ENCODE data around the gene SMYD3. TPM values are rescaled to one million over a fixed set of nuclear protein-coding genes. Genes with fewer than 3 reads are reported as not detected.

SMYD3 gene
- polyA plus RNA-seq, 2 of the 4 experiments (the other 2 are of a cell fraction): 18.2 to 35.2 TPM

DNA sequence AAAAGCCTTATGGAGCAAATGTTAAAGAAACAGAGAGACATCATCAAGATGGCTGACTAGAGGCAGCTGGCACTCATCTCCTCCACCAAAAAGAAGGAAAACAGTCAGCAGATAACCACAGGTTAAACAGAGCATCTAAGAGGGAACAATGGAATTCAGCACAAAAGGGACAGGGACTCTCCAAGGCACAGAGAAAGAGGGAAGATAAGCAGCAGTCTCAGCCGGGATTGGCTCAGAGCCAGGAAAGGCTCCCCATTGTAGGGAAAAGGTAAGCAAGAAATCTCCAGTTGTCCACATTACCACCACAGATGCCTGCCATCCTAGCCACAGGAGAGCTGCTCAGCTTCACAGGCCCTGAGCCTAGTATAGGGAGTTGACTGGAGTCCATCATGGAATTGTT lies 605.5 kb downstream of the SMYD3 start:
- Histone ChIP-seq H3K4me2 (no peak overlapping the region), H3K9me3 (no peaks in the 10 kb centered on the region), H3K4me1 (no peaks in the 10 kb centered on the region), H3K4me3 (no peak overlapping the region), H3K27ac (no peak overlapping the region)
- DNase-seq (ENCODE audit: low read depth in 1 of 2, low spot score in 1 of 2) (no peak), ATAC-seq (no peak), FAIRE-seq (no peak)
- CTCF ChIA-PET: no interaction called here
- TF ChIP-seq EHF (CRISPR knock-in tag; IDR thresholded peaks at IDR 0.05) (no peak), MAFK (IDR thresholded peaks at IDR 0.05; ENCODE audit: partially characterized antibody) (no peak), JUNB (IDR thresholded peaks at IDR 0.05) (no peak), ZSCAN20 (CRISPR knock-in tag; IDR thresholded peaks at IDR 0.05) (no peak), HDAC2 (IDR thresholded peaks at IDR 0.05) (no peak)
- TF ChIP-seq, protein P1, sequence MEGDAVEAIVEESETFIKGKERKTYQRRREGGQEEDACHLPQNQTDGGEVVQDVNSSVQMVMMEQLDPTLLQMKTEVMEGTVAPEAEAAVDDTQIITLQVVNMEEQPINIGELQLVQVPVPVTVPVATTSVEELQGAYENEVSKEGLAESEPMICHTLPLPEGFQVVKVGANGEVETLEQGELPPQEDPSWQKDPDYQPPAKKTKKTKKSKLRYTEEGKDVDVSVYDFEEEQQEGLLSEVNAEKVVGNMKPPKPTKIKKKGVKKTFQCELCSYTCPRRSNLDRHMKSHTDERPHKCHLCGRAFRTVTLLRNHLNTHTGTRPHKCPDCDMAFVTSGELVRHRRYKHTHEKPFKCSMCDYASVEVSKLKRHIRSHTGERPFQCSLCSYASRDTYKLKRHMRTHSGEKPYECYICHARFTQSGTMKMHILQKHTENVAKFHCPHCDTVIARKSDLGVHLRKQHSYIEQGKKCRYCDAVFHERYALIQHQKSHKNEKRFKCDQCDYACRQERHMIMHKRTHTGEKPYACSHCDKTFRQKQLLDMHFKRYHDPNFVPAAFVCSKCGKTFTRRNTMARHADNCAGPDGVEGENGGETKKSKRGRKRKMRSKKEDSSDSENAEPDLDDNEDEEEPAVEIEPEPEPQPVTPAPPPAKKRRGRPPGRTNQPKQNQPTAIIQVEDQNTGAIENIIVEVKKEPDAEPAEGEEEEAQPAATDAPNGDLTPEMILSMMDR (IDR thresholded peaks at IDR 0.05): no peak
- 90% methylated on average over 1 of the region's 1 CpG for WGBS (ENCODE audit: missing lambda C conversion rate)
- POLR2A ChIA-PET: no interaction called here

DNA sequence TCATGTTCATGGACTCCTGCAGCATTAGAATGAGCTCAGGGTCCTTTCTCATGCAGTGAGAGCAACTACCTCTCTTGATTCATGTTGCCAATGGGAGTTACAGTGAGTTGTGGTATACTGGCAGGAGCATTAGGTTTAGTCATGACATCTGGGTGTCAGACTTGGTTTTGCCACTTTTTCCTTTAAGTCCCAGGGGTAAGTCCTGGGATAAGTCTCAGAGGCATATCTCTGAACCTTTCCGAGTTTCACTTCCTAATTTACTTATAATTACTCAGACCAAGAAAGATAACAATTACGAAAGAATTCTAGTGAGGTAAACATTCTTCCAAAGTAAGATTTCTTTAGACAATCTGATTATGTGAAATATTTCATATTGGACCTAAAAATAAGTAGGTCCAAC lies 606.0 kb downstream of the SMYD3 start:
- DNase-seq (ENCODE audit: low read depth in 1 of 2, low spot score in 1 of 2) (no peak), ATAC-seq (no peak), FAIRE-seq (no peak)
- 92% methylated on average over 2 of the region's 2 CpGs for WGBS (ENCODE audit: missing lambda C conversion rate)
- TF ChIP-seq ZNF302 (CRISPR knock-in tag; IDR thresholded peaks at IDR 0.05): no peak
- TF ChIP-seq, protein P2, sequence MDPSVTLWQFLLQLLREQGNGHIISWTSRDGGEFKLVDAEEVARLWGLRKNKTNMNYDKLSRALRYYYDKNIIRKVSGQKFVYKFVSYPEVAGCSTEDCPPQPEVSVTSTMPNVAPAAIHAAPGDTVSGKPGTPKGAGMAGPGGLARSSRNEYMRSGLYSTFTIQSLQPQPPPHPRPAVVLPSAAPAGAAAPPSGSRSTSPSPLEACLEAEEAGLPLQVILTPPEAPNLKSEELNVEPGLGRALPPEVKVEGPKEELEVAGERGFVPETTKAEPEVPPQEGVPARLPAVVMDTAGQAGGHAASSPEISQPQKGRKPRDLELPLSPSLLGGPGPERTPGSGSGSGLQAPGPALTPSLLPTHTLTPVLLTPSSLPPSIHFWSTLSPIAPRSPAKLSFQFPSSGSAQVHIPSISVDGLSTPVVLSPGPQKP (IDR thresholded peaks at IDR 0.05; ENCODE audit: low read depth, low read length): no peak
- Histone ChIP-seq H3K4me1 (no peaks in the 10 kb centered on the region), H3K4me2 (no peak overlapping the region), H3K27ac (no peak overlapping the region), H3K4me3 (no peak overlapping the region), H3K9me3 (no peaks in the 10 kb centered on the region)
- ChIA-PET POLR2A (no interaction called here), CTCF (no interaction called here)

DNA sequence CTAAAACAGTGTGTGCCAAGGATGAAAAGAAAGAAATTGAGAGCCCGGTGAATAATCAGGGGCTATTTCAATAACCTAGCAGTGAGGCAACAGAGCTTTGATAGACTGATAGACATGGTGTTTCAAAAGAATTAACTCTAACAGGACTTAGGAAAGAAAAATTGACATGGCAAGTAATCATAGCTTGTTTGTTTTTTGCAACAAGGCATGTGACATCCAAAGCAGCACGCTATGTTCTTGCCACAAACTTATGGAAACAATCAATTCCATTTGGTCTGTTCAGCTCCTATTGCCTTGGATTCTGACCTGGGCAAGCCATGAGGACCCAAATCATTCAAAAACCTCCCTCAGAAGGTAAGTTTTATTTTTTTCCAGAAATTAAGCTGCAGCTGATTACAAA lies 608.5 kb downstream of the SMYD3 start:
- WGBS (ENCODE audit: missing lambda C conversion rate): 90% methylated on average over 2 of the region's 2 CpGs
- POLR2A ChIA-PET: no interaction called here
- no peaks in the 10 kb centered on the region for H3K9me3 ChIP-seq
- FAIRE-seq: no peak
- H3K27ac ChIP-seq: no peak overlapping the region
- CTCF ChIA-PET: no interaction called here
- TF ChIP-seq CBX8 (IDR thresholded peaks at IDR 0.05): no peak
- H3K4me3 ChIP-seq: no peak overlapping the region
- no peaks in the 10 kb centered on the region for H3K4me1 ChIP-seq
- ATAC-seq: no peak
- no peak for DNase-seq (ENCODE audit: low read depth in 1 of 2, low spot score in 1 of 2)
- no peak overlapping the region for H3K4me2 ChIP-seq

DNA sequence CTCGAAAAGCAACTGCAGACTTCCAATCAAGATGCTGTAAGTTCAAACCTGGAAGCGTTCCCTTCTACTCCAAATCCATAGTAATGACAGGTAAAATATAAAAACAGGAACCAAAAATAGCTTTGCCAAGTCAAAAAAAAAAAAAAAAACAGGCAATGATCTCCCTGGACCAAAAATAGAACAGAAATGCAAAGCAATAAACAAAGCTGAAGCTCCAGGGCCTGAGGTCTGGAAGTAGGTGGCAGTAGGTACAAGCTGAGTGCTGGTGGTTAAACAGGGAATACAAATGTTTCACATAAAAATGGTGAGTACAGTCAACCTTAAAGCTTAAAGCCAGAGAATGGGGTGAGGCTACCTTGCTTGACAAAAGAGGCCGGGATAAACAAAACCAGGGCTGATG lies 610.8 kb downstream of the SMYD3 start:
- Histone ChIP-seq H3K4me1 (no peaks in the 10 kb centered on the region), H3K27ac (no peak overlapping the region), H3K9me3 (no peaks in the 10 kb centered on the region), H3K4me2 (no peak overlapping the region), H3K4me3 (no peak overlapping the region)
- ATAC-seq: no peak
- ChIA-PET CTCF (no interaction called here), POLR2A (no interaction called here)
- 67% methylated on average over 3 of the region's 3 CpGs for WGBS (ENCODE audit: missing lambda C conversion rate)
- no peak for FAIRE-seq
- DNase-seq (ENCODE audit: low read depth in 1 of 2, low spot score in 1 of 2): no peak
- TF ChIP-seq, protein P3, sequence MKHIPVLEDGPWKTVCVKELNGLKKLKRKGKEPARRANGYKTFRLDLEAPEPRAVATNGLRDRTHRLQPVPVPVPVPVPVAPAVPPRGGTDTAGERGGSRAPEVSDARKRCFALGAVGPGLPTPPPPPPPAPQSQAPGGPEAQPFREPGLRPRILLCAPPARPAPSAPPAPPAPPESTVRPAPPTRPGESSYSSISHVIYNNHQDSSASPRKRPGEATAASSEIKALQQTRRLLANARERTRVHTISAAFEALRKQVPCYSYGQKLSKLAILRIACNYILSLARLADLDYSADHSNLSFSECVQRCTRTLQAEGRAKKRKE (CRISPR knock-in tag; IDR thresholded peaks at IDR 0.05; ENCODE audit: low read depth): no peak
- TF ChIP-seq FOXS1 (CRISPR knock-in tag; IDR thresholded peaks at IDR 0.05) (no peak), RARB (CRISPR knock-in tag; IDR thresholded peaks at IDR 0.05) (no peak), RCOR1 (IDR thresholded peaks at IDR 0.05; ENCODE audit: low read depth, low read length) (no peak), ESRRA (IDR thresholded peaks at IDR 0.05; ENCODE audit: borderline replicate concordance, low read length) (no peak), POLR2A (IDR thresholded peaks at IDR 0.05; ENCODE audit: low read length) (no peak), EP300 (IDR thresholded peaks at IDR 0.05) (no peak), POLR2AphosphoS2 (conservative IDR thresholded peaks at IDR 0.05; ENCODE audit: low read length) (no peak), NR3C1 (IDR thresholded peaks at IDR 0.05) (no peak)
- TF ChIP-seq, protein P2 (IDR thresholded peaks at IDR 0.05; ENCODE audit: low read depth, low read length): no peak
- TF ChIP-seq, protein P4, sequence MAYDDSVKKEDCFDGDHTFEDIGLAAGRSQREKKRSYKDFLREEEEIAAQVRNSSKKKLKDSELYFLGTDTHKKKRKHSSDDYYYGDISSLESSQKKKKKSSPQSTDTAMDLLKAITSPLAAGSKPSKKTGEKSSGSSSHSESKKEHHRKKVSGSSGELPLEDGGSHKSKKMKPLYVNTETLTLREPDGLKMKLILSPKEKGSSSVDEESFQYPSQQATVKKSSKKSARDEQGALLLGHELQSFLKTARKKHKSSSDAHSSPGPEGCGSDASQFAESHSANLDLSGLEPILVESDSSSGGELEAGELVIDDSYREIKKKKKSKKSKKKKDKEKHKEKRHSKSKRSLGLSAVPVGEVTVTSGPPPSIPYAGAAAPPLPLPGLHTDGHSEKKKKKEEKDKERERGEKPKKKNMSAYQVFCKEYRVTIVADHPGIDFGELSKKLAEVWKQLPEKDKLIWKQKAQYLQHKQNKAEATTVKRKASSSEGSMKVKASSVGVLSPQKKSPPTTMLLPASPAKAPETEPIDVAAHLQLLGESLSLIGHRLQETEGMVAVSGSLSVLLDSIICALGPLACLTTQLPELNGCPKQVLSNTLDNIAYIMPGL (CRISPR knock-in tag; IDR thresholded peaks at IDR 0.05; ENCODE audit: borderline replicate concordance): no peak
- TF ChIP-seq, protein P5, sequence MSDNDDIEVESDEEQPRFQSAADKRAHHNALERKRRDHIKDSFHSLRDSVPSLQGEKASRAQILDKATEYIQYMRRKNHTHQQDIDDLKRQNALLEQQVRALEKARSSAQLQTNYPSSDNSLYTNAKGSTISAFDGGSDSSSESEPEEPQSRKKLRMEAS (IDR thresholded peaks at IDR 0.05): no peak
- TF ChIP-seq, protein P1 (IDR thresholded peaks at IDR 0.05): no peak
- TF ChIP-seq, protein P6, sequence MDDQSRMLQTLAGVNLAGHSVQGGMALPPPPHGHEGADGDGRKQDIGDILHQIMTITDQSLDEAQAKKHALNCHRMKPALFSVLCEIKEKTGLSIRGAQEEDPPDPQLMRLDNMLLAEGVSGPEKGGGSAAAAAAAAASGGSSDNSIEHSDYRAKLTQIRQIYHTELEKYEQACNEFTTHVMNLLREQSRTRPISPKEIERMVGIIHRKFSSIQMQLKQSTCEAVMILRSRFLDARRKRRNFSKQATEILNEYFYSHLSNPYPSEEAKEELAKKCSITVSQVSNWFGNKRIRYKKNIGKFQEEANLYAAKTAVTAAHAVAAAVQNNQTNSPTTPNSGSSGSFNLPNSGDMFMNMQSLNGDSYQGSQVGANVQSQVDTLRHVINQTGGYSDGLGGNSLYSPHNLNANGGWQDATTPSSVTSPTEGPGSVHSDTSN (IDR thresholded peaks at IDR 0.05): no peak
